ENCODE data around the gene CALM3. TPM values are rescaled to one million over a fixed set of nuclear protein-coding genes. Genes with fewer than 3 reads are reported as not detected.
A peak's percentile ranks its signal among the peaks of the same experiment; 100 is the strongest.

The CALM3 gene
- total RNA-seq, 2 donors from 2014 or later, result 182 to 244 TPM

GRCh38 chr19:46596008-46596407 lies 5.1 kb upstream of the CALM3 start:
- DNase-seq (ENCODE audit: low spot score), result peak; percentile 18
- intact Hi-C loops (cut with DNase I), result no loop called here

GRCh38 chr19:46598372-46598917 lies 2.7 kb upstream of the CALM3 start:
- intact Hi-C loops (cut with DNase I), result no loop called here
- DNase-seq (ENCODE audit: low spot score), result no peak

- no peak for DNase-seq (ENCODE audit: low spot score)
- intact Hi-C loops (cut with DNase I), result loop anchor here in 1 of 2 donors (10.0 kb wide), 1 partner anchor 135 kb away; no protein-coding TSS in a partner anchor
Measured at GRCh38 chr19:46599716-46600373, 1.3 kb upstream of the CALM3 start.

GRCh38 chr19:46600384-46601317 lies 479 bp upstream of the CALM3 start:
- intact Hi-C loops (cut with DNase I), result loop anchor here in 1 of 2 donors (10.0 kb wide), 1 partner anchor 134 kb away; no protein-coding TSS in a partner anchor
- DNase-seq (ENCODE audit: low spot score), result peak; percentile 99

- DNase-seq (ENCODE audit: low spot score), result peak; percentile 76
Measured at GRCh38 chr19:46602392-46603194, 1.5 kb downstream of the CALM3 start.

GRCh38 chr19:46603195-46603637 lies 2.1 kb downstream of the CALM3 start:
- intact Hi-C loops (cut with DNase I), result loop anchor here in 1 of 2 donors (10.0 kb wide), 1 partner anchor 132 kb away; no protein-coding TSS in a partner anchor
- DNase-seq (ENCODE audit: low spot score), result no peak

More at GRCh38 chr19:46602392-46603194, 1.5 kb downstream of the CALM3 start:
- intact Hi-C loops (cut with DNase I), result loop anchor here in 1 of 2 donors (10.0 kb wide), 1 partner anchor 132 kb away; no protein-coding TSS in a partner anchor

GRCh38 chr19:46603752-46604231 lies 2.7 kb downstream of the CALM3 start:
- intact Hi-C loops (cut with DNase I), result loop anchor here in 1 of 2 donors (10.0 kb wide), 1 partner anchor 131 kb away; no protein-coding TSS in a partner anchor
- DNase-seq (ENCODE audit: low spot score), result no peak

GRCh38 chr19:46604781-46605355 lies 3.7 kb downstream of the CALM3 start:
- peak; percentile 69 for DNase-seq (ENCODE audit: low spot score)
- intact Hi-C loops (cut with DNase I), result loop anchor here in 1 of 2 donors (10.0 kb wide), 1 partner anchor 130 kb away; no protein-coding TSS in a partner anchor

- intact Hi-C loops (cut with DNase I), result loop anchor here in 1 of 2 donors (10.0 kb wide), 1 partner anchor 129 kb away; no protein-coding TSS in a partner anchor
- no peak for DNase-seq (ENCODE audit: low spot score)
Measured at GRCh38 chr19:46605356-46605821, 4.3 kb downstream of the CALM3 start.

- DNase-seq (ENCODE audit: low spot score), result peak; percentile 64
- intact Hi-C loops (cut with DNase I), result loop anchor here in 1 of 2 donors (10.0 kb wide), 1 partner anchor 129 kb away; no protein-coding TSS in a partner anchor
Measured at GRCh38 chr19:46606019-46606418, 4.9 kb downstream of the CALM3 start.

- intact Hi-C loops (cut with DNase I), result loop anchor here in 1 of 2 donors (10.0 kb wide), 1 partner anchor 128 kb away; no protein-coding TSS in a partner anchor
- peak; percentile 56 for DNase-seq (ENCODE audit: low spot score)
Measured at GRCh38 chr19:46606681-46607447, 5.7 kb downstream of the CALM3 start.

GRCh38 chr19:46607448-46607841 lies 6.3 kb downstream of the CALM3 start:
- DNase-seq (ENCODE audit: low spot score), result peak; percentile 67
- intact Hi-C loops (cut with DNase I), result loop anchor here in 1 of 2 donors (10.0 kb wide), 1 partner anchor 127 kb away; no protein-coding TSS in a partner anchor

GRCh38 chr19:46608178-46608577 lies 7.0 kb downstream of the CALM3 start:
- DNase-seq (ENCODE audit: low spot score), result peak; percentile 46
- intact Hi-C loops (cut with DNase I), result loop anchor here in 1 of 2 donors (10.0 kb wide), 1 partner anchor 127 kb away; no protein-coding TSS in a partner anchor

- DNase-seq (ENCODE audit: low spot score), result peak; percentile 76
- intact Hi-C loops (cut with DNase I), result loop anchor here in 1 of 2 donors (10.0 kb wide), 1 partner anchor 126 kb away; no protein-coding TSS in a partner anchor
Measured at GRCh38 chr19:46608581-46609345, 7.6 kb downstream of the CALM3 start.

GRCh38 chr19:46609511-46610412 lies 8.6 kb downstream of the CALM3 start:
- DNase-seq (ENCODE audit: low spot score), result peak; percentile 74
- intact Hi-C loops (cut with DNase I), result loop anchor here (5.0 to 10.0 kb wide), 3 partner anchors 53 to 125 kb away; partner anchors contain the start of gene DACT3 (in 1 of the 2)

Measured in posterior vena cava (tissue), 2 donors.